ENCODE measurements around the gene PTPN12.

The PTPN12 gene

DNA sequence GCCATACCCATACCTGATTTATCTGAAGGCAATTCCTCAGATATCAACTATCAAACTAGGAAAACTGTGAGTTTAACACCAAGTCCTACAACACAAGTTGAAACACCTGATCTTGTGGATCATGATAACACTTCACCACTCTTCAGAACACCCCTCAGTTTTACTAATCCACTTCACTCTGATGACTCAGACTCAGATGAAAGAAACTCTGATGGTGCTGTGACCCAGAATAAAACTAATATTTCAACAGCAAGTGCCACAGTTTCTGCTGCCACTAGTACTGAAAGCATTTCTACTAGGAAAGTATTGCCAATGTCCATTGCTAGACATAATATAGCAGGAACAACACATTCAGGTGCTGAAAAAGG lies 90.2 kb downstream of the PTPN12 start:
- no peak overlapping the region for H3K27ac ChIP-seq
- TF ChIP-seq, protein P1, sequence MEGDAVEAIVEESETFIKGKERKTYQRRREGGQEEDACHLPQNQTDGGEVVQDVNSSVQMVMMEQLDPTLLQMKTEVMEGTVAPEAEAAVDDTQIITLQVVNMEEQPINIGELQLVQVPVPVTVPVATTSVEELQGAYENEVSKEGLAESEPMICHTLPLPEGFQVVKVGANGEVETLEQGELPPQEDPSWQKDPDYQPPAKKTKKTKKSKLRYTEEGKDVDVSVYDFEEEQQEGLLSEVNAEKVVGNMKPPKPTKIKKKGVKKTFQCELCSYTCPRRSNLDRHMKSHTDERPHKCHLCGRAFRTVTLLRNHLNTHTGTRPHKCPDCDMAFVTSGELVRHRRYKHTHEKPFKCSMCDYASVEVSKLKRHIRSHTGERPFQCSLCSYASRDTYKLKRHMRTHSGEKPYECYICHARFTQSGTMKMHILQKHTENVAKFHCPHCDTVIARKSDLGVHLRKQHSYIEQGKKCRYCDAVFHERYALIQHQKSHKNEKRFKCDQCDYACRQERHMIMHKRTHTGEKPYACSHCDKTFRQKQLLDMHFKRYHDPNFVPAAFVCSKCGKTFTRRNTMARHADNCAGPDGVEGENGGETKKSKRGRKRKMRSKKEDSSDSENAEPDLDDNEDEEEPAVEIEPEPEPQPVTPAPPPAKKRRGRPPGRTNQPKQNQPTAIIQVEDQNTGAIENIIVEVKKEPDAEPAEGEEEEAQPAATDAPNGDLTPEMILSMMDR (conservative IDR thresholded peaks at IDR 0.05; ENCODE audit: low read depth), result no peak
- ChIA-PET POLR2A (ENCODE audit: low non-redundant PET) (no interaction called here), CTCF (no interaction called here)
- no peak for DNase-seq (ENCODE audit: low spot score)

DNA sequence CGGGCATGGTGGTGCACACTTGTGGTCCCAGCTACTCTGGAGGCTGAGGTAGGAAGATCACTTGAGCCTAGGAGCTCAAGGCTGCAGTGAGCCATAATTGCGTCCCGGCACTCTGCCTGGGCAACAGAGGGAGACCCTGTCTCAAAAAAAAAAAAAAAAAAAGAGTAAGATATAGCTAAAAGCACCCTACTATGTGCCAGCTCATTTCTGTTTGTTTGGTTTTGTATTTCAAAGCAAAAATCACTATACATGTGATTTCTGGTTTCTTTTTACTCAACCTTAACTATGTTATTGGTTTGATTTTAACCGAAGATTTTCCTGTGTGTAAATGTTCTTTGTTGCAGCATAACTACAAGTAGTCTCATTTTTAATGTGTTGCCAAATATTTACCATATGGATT lies 92.7 kb downstream of the PTPN12 start:
- POLR2A ChIA-PET (ENCODE audit: low non-redundant PET), result interaction anchor here (0.6 kb wide), 1 partner anchor 218 kb away, joined by 3 read pairs; no protein-coding TSS in a partner anchor
- CTCF ChIA-PET, result no interaction called here

DNA sequence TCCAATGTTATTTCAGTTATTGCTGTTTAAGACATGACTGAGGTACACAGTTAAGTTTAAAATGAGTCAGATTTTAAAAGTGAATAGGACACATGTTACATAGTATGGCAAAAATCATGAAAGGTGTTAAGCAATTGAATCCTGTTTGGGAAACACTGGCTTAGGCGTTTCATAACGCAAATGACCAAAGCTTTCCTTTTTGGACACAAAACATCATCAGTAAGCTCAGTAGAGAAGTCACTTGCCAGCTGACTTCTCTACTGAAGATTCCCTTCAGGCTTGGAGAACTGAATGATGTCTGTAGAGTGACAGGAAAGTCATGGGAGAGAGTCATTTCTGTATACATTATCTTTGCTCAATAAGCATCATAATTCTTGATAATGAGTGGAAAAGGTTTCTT lies 94.7 kb downstream of the PTPN12 start:
- DNase-seq (ENCODE audit: low spot score), result no peak
- ChIA-PET POLR2A (ENCODE audit: low non-redundant PET) (no interaction called here), CTCF (interaction anchor here (0.6 to 0.8 kb wide), 2 partner anchors 20 to 207 kb away, joined by 3 to 5 read pairs; no protein-coding TSS in a partner anchor)
- no peak overlapping the region for H3K27ac ChIP-seq
- TF ChIP-seq, protein P1 (conservative IDR thresholded peaks at IDR 0.05; ENCODE audit: low read depth), result no peak

More for the DNA sequence above, 92.7 kb downstream of the PTPN12 start:
- no peak overlapping the region for H3K27ac ChIP-seq
- DNase-seq (ENCODE audit: low spot score), result no peak
- TF ChIP-seq, protein P1 (conservative IDR thresholded peaks at IDR 0.05; ENCODE audit: low read depth), result no peak

DNA sequence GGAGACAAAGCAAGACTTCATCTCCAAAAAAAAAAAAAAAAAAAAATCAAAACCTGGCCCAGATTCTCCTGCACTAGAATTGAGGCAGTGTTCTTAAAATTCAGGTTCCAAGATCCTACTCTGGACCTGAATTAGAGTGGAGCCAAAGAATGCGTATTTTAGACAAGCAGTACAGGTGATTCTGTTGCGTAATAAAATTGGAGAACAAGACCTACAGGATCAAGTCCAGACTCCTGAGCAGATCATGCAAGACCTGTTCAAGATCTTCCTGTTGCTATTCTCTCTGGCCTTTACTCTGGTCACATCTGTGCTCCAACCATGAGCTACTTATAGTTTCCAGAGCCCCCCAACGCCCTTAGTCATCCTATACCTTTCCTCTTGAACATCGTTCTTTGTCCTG lies 107.7 kb downstream of the PTPN12 start:
- no peak for DNase-seq (ENCODE audit: low spot score)
- TF ChIP-seq, protein P1 (conservative IDR thresholded peaks at IDR 0.05; ENCODE audit: low read depth), result no peak
- ChIA-PET CTCF (no interaction called here), POLR2A (ENCODE audit: low non-redundant PET) (no interaction called here)
- no peak overlapping the region for H3K27ac ChIP-seq

DNA sequence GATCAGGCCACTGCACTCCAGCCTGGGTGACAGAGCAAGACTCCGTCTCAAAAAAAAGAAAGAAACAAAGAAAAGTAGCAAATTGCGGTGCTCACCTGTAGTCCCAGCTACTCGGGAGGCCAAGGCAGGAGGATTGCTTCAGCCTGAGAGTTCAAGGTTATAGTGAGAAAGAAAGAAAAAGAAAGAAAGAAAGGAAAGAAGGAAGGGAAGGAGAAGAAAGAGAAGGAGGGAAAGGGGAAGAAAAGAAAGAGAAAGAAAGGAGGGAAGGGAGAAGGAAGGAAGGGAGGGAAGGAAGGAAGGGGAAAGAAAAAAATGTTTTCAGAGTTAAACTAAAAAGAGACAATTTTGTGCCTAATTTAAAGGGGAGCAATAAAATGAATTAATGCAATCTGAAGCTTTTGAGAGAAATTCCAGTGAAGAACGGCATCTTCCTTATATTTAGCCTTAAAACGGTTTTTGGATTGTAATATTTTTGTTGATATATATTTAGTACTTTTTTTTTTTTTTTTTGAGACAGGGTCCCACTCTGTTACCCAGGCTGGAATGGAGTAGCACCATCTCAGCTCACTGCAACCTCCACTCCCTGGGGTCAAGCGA lies 111.7 kb downstream of the PTPN12 start:
- no peak for DNase-seq (ENCODE audit: low spot score)
- TF ChIP-seq, protein P1 (conservative IDR thresholded peaks at IDR 0.05; ENCODE audit: low read depth), result no peak
- H3K27ac ChIP-seq, result 0 out of 2 replicates have a peak overlapping the region, but pooled peaks have one; percentile 12
- ChIA-PET POLR2A (ENCODE audit: low non-redundant PET) (no interaction called here), CTCF (interaction anchor here (0.6 kb wide), 1 partner anchor 168 kb away, joined by 3 read pairs; no protein-coding TSS in a partner anchor)

DNA sequence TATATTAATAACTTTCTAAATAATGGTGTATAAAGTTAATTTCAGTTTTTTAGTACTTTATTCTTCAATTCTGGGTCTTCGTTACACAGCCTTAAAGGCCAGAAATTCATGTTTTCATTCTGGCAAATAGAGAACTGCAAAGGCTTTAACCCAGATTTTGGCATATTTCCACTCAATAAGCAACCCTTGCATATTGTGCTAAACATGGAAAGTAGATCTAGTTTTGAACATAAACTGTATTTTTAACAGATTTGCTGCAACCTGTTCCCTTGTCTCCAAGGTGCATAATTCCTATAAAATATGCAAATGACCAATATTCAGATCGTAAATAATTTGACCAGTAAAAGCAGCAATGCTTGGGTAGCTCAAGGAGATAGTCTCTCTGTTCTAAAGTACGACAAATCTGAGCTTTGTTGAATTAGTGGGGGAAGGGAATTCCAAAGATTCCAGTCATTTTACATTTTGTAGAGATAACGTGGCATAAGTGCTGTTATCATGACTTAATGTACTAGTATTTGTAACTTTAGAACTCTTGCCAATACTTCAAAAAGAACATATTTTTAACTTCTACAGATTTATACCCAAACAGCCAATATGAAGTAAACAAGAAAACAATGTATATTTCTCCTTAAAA lies 112.7 kb downstream of the PTPN12 start:
- TF ChIP-seq, protein P1 (conservative IDR thresholded peaks at IDR 0.05; ENCODE audit: low read depth), result no peak
- CTCF ChIA-PET, result interaction anchor here (0.6 kb wide), 1 partner anchor 167 kb away, joined by 3 read pairs; no protein-coding TSS in a partner anchor
- no peak overlapping the region for H3K27ac ChIP-seq
- POLR2A ChIA-PET (ENCODE audit: low non-redundant PET), result no interaction called here
- no peak for DNase-seq (ENCODE audit: low spot score)
